VCaP (cell line): ENCODE measurements around the gene NUAK2.

ENCODE experiments used
- H3K27ac ChIP-seq: fragments of 450-650 bp; 2 replicates; pipeline ENCODE4 v1.5.1; 2017
- TF ChIP-seq, protein P1 (sequence below): fragments of 450-650 bp; conservative IDR thresholded peaks from 2 replicates; pipeline ENCODE4 v1.5.1; 2017; ENCODE audit warnings: mild to moderate bottlenecking, moderate library complexity

NUAK2 gene

DNA sequence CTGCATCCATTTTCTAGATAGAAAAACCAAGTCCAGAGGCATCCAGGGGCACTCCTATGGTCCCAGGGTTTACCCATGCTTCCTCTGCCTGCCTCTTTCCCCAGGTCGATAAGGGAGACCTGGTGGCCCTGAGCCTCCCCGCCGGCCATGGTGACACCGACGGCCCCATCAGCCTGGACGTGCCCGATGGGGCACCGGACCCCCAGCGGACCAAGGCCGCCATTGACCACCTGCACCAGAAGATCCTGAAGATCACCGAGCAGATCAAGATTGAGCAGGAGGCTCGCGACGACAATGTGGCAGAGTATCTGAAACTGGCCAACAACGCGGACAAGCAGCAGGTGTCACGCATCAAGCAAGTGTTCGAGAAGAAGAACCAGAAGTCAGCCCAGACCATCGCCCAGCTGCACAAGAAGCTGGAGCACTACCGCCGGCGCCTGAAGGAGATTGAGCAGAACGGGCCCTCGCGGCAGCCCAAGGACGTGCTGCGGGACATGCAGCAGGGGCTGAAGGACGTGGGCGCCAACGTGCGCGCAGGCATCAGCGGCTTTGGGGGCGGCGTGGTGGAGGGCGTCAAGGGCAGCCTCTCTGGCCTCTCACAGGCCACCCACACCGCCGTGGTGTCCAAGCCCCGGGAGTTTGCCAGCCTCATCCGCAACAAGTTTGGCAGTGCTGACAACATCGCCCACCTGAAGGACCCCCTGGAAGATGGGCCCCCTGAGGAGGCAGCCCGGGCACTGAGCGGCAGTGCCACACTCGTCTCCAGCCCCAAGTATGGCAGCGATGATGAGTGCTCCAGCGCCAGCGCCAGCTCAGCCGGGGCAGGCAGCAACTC, 52.5 kb downstream of the NUAK2 start:
- TF ChIP-seq, protein P1, sequence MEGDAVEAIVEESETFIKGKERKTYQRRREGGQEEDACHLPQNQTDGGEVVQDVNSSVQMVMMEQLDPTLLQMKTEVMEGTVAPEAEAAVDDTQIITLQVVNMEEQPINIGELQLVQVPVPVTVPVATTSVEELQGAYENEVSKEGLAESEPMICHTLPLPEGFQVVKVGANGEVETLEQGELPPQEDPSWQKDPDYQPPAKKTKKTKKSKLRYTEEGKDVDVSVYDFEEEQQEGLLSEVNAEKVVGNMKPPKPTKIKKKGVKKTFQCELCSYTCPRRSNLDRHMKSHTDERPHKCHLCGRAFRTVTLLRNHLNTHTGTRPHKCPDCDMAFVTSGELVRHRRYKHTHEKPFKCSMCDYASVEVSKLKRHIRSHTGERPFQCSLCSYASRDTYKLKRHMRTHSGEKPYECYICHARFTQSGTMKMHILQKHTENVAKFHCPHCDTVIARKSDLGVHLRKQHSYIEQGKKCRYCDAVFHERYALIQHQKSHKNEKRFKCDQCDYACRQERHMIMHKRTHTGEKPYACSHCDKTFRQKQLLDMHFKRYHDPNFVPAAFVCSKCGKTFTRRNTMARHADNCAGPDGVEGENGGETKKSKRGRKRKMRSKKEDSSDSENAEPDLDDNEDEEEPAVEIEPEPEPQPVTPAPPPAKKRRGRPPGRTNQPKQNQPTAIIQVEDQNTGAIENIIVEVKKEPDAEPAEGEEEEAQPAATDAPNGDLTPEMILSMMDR: no peak
- no peak overlapping the region for H3K27ac ChIP-seq

DNA sequence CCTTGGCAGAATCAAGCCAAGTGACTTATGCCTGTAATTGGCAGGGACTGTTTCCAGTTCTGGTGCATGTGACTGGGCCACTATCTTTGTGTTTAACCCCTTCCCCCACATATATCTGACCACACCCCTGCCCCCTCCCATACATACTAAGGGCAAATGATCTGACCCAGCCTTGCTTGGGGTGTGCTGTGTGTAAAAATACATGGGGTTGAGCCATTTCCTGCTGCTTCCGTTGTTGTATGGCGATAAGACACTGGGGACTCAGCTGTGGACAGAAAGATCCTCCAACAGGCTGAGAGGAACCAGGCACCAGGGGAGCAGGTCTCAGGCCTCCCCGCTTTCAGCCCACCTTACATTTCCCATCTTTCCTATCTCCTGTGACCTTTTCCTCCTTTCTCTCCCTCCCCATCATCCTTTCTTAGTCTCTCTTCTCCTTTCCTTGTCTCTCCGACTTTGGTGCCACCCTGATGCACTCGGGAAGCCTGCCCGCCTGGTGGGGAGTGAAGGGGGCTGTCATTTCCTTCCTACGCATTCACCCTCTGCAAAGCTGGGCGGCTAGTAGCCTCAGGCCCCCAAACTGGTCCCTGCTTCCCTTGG, 54.1 kb downstream of the NUAK2 start:
- TF ChIP-seq, protein P1: no peak
- no peak overlapping the region for H3K27ac ChIP-seq

DNA sequence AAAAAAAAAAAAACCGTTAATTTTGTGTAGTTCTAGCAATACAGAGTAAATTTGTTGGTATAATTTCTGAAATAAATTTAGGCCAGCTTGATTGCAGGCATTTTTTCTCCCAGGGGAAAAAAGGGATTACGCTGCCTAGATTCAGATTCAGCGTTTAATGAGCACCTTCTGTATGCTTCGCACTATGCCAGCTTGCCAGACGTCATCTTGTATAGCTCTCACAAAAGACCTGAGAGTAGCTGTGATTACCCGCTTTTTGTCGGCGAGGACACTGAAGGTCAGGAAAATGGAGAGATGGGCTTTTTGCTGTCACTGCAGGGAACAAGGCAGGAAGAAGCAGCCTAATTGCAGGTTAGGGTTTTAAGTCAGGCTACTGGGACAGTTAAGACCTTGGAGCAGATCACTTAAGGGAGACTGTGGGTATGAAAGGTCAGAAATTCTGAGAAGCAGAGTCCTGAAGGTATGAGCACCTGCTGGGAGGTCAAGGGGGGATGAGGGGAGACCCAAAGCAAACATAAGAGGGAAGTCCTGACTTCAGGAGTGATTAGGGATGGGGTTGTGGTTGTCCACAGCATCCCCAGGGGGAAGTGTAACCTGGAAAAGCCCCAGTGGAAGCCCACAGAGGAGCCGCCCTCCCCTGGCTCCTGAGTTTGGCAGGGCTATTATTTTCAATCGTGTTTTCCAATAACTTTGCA, 54.8 kb downstream of the NUAK2 start:
- H3K27ac ChIP-seq: no peak overlapping the region
- TF ChIP-seq, protein P1: no peak

DNA sequence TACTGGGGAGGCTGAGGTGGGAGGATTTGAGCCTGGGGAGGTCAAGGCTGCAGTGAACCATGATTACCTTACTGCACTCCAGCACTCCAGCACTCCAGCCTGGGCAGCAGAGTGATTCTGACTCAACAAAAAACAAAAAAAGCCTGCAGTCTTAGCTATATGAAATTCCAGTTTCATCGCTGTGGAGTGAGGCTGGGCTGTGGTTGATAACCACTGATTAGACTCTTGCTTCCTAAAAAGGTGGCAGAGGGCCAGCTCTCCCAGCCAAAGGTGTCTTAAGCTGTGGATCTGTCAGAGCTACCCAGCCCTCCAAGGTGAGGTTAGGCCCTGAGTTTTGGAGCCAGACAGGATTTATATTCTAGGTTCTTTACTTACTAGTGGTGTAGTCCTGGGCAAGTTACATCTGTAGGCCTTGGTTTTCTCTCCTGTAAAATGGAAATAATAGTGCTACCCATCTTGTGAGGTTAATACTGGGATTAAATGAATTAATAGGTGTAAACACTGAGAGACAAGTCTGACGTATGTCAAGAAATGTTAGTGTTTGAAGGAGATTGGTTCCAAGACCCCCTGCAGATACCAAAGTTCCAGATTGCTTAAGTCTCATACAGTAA, 57.9 kb downstream of the NUAK2 start:
- H3K27ac ChIP-seq: no peak overlapping the region
- TF ChIP-seq, protein P1: no peak

DNA sequence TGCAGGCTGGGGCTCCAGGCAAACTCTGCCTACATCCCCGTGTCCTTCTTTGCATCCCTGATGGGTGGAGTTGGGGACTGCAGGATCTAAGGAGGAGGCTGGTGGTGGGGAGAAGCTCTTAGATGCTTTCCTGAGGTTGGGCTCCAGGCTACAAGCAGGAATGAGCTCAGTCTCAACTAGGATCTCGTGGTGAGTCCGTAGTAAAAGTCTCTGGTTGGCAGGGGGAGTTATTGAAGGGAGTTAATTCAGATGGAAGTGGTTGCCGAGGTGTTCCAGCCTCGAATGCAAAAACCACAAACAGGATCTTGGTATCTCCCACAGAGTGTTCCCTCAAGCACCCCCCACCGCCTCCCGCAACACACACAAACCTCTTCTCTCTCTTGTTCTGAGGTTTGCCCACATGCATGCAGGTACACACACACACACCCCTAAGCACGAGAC, 58.8 kb downstream of the NUAK2 start:
- no peak overlapping the region for H3K27ac ChIP-seq
- TF ChIP-seq, protein P1: no peak

DNA sequence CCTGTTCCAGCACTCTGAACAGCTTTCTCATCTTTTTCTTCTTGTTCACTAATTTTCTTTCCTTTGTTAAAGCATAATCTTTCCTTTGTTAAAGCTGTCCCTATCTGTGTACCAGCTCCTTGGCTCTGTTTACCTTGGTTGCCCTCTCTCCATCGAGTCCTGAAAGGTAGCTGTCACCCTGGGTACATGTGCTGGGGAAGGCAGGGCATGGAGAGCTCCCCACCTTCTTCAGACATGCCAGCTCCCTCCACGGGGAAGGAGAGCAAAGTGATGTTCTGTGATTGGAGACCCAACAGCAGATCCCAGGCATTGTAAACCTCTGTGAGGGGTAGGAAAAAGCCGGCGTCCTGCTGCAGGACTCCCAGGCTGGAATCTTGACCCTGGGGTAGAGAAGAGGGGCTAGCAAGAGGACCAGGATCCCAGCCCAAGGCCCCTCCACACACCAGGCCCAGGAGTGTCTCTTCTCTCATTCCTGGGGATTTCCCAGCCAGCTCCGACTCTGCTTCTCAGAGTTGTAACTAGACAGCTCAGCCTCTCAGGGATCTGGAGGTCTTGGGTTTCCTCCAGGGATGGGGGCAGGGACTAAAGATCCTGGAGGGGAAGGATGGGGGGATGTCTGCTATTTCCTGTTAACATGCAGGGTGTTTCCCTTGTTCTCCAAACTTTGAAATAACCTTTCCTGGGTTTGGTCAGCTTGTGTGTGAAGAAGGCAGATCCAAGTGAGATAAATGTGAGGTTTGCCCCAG, 59.4 kb downstream of the NUAK2 start:
- H3K27ac ChIP-seq: no peak overlapping the region
- TF ChIP-seq, protein P1: no peak
